HG03039 (cell line): Measurements from ENCODE around the gene VSIR.

ENCODE experiments used
- ATAC-seq: cut with Tn5 transposase; IDR thresholded peaks from one replicate; pipeline ENCODE4 v1.9.1; 2021; ENCODE audit warnings: mild to moderate bottlenecking, moderate library complexity; ENCODE audit not compliant: unreplicated experiment

Gene VSIR

DNA sequence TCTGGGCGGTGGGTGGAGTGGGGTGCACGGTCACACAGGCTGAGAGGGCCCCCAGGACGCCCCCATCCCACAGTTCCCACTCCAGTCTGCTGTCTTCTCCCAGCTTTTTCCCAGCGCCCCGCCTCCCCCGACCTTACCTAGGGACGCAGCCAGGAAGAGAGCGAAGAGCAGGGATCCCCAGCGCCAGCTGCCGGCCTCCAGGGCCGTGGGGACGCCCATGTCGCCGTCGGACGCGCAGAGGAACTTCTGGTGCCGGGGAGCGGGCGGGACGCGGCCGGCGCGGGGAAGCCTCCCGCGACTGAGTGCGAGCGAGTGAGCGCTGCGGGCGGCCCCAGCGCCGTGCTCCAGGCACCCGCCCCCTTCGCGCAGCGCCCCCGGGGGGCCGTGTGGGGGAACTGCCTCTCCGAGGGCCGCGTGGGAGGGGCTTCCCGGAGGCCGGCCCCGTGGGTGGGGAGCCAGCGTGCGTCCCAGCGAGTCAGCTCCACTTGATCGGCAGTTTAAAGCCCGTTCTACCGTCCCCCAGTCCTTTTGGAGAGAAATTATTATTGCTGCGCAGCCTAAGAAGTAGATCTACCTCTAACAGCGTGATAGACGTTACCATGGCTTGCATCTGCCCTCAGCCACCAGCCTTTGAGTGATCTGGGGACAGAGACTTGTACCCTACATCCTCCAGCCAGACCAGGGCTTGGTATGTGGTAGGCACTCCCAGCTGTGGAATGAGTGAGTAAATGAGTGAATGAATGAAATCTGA is at the start of gene VSIR:
TSS of gene VSIR (minus strand) at position 300 of the 751 bp plus-strand sequence. CDS start at position 219, 81 bp downstream.
- ATAC-seq, result peak; percentile 45

GRCh38 chr10:71821909-71822763 is 48.8 kb upstream of the VSIR start:
- ATAC-seq, result no peak

GRCh38 chr10:71820966-71821365 is 47.6 kb upstream of the VSIR start:
- ATAC-seq, result no peak

DNA sequence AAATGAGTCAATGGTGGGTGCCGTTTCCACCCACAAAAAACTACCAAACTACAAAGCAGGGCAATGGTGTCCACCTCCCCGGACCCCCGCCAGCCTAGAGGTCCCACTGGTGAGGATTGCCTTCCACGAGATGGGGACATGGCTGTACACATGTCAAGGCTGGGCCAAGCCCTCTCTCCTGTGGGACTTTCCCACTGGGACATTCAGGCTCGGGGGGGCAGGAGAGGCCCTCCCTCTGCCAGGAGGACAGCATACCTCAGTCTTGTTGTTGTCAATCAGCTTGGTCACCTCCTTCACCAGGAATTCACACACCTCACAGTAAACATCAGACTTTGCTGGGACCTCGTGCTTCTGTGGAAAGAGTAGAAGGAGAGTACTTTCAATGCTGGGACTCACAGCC is 46.7 kb upstream of the VSIR start:
- ATAC-seq, result no peak

DNA sequence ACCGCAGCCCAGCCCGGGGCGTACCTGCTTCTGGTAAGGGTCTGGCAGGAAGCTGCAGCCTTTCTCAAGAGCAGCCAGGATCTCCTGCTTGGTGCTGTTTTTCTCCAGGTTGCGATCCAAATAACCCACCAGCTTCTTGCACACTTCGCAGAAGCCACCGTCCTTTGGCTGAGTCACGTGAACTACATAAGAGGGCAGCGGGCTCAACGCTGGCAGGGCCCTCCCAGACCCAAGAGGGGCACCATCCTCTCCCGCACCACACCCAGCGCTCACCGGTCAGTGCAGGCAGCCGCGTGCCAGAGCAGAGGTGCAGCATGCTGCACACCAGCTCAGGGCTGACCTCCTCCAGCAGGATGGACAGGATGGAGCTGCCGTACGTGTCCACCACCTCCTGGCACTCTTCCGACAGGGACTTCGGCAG is 46.1 kb upstream of the VSIR start:
- ATAC-seq, result no peak

DNA sequence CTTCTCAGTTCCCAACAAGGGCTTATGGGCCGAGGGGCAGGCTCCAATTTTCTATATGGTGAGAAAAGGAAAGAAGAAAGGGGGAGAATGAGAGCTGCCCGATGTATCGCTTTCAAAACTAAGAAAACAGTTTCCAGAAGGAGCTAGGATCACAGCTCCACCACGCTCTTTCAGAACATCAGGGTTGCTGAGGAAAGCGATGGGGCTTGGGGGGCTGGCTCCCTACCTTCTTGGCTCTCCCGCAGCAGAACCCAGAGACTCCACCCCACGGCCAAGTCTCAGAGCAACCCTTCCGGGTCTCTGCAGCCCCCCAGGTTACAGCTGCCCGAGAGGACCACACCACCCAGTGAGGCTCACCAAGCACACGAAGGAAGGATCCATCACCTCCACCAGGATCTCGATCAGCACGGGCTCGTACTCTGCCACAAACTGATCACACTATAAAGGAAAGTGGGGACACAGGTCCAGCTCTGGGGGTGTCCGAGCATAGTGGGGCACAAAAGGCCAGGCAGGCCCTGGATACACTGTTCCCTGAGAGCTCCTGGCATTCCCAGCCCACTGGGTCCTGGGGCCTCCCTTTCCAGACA is 45.4 kb upstream of the VSIR start:
- ATAC-seq, result no peak

DNA sequence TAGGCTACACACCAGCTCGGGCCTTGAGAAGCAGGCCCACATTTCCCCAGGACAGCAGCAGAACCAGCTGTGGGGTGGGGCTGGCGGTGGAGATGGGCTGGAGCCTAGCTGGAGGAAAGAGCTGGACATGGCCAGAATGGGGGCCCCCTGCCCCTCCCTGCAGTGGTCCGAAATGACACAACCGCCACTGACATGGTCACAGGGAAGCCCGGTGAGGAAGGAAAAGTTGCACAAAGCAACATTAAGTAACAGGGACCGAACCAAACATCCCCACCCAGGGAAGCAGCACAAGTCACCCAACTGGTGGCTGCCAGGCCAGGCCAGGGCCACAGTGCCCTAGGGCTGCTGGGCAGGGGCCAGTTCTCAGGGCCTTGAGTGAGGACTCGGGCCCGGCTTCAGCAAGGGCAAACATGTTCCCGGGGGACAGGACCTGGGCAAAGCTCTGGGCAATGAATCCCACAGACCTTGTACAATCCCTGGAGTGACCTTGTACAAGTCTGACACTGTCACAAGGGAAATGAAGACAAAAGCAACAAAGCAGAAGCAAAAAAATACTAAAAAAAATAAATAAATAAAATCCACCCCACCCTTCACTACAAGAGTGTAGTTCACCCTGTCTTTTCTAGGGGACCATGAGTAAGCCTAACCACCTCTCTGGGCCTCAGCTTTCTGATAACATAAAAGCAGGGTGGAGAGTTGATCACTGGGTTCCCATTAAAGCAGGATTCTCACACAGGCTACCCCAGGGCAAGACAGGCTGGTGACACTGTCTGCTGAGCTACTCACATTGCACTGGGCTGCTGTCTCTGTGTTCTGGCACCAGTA is 44.7 kb upstream of the VSIR start:
- no peak for ATAC-seq

DNA sequence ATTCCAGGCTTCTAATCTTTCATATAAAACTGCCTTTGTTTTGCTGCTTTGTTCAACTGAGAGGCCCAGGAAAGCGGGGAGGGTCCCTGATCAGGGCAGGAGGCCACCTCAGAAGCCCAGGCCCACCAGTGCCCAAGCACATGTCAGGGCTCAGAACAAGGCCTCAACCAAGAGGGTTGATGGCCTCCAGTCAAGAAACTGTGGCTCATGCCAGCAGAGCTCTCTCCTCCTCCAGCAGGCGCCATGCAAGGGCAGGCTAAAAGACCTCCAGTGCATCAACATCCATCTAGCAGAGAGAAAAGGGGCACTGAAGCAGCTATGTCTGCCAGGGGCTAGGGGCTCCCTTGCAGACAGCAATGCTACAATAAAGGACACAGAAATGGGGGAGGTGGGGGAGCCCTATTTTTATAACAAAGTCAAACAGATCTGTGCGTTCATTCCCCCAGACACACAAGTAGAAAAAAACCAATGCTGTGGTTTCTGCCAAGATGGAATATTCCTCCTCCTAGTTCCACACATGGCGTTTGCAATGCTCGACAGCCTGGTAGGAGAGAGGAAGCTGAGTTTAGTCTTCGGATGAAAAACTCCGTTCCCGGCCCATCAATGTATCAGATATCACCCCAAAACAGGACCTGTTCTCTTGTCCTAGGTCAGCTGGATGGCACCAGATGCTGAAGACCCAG is 43.8 kb upstream of the VSIR start:
- ATAC-seq, result no peak

DNA sequence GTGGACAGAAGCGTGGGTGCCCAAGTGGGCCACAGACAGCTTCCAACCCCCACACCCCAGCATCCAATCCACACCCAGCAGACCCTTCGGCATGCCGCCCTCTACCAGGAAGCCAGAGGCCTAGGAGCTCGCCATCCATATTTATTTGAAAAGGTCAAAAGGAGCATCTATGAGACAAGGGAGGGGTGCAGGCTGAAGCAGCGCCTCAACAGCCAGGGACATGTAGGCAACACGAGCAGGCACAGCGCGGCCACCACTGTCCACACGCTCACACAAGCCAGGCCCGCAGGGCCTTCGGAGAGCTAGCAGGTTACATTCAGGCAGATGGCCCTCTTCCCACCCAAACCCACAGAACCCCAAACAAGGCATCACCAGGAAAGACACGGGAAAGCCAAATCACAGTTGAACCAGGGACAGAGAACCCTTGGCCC is 43.1 kb upstream of the VSIR start:
- no peak for ATAC-seq

GRCh38 chr10:71815515-71816130 is 42.3 kb upstream of the VSIR start:
- ATAC-seq, result no peak

DNA sequence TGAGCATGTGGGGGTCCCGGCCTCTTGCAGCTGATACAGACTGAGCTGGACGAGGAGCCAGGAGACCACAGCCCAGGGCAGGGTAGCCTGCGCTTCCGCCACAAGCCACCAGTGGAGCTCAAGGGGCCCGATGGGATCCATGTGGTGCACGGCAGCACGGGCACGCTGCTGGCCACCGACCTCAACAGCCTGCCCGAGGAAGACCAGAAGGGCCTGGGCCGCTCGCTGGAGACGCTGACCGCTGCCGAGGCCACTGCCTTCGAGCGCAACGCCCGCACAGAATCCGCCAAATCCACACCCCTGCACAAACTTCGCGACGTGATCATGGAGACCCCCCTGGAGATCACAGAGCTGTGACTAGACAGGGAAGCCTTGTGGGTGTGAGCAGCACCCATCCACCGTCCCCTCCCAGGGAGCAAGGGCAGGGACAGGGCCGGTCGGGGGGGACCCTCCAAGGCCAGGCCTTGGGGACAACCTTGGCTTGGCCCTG is 41.6 kb upstream of the VSIR start:
- ATAC-seq, result no peak

DNA sequence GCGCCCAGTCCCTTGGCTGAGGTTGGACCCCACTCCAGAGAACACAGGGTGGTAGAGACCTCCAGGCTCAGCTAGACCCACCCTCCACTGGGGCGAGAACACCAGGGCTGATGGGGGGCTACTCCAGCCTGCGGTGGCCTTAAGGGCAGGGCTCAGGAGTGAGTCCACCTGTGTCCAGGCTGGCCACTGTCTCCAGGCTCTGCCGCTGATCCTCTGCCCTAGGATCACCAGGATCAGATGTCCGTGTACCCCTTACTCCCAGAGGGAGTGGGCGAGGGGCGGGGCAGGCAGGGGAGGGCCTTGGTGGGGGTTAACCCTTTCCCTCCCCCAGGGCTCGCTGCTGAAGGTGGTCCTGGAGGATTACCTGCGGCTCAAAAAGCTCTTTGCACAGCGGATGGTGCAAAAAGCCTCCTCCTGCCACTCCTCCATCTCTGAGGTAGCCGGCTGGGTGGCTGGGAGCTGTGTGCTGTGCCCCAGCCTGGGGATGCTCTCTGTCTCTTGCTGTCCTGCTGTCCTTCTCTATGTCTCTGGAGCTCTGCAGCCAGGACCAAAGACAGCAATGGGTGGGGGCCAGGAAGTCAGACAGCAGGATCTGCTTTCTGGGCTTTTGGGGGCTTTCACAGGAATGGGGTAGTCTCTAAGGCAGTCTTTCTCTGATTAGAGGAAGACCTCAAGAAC is 39.7 kb upstream of the VSIR start:
- ATAC-seq, result no peak

- peak; percentile 53 for ATAC-seq
Measured at GRCh38 chr10:71812016-71812912, 38.9 kb upstream of the VSIR start.

DNA sequence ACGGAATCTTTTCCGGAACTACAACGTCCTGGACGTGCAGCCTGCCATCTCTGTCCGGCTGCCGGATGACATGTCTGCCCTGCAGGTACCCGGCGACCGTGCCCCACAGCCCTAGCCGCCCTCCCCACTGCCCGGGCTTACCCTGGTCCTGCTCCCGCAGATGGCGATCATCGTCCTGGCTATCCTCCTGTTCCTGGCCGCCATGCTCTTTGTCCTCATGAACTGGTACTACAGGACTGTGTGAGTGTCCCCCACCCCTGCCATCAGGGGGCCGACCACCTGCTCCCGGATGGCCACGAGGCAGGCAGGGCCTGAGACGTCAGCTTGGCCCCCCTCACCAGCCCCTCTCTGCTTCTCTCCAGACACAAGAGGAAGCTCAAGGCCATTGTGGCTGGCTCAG is 38.0 kb upstream of the VSIR start:
- no peak for ATAC-seq

GRCh38 chr10:71810048-71810750 is 36.9 kb upstream of the VSIR start:
- ATAC-seq, result no peak

- no peak for ATAC-seq
Measured at GRCh38 chr10:71809628-71810027, 36.3 kb upstream of the VSIR start.
